Measurements from ENCODE around the gene SLC25A42. TPM values are rescaled to one million over a fixed set of nuclear protein-coding genes. Genes with fewer than 3 reads are reported as not detected.
"Not testable (repeated sequence)": the region's sequence is repeated elsewhere in the genome, so short reads cannot be mapped to it uniquely, and the experiment has no call there.

The SLC25A42 gene
- total RNA-seq, 3 donors from 2014 or later, result 9.4 to 11.7 (median 9.8) TPM

DNA sequence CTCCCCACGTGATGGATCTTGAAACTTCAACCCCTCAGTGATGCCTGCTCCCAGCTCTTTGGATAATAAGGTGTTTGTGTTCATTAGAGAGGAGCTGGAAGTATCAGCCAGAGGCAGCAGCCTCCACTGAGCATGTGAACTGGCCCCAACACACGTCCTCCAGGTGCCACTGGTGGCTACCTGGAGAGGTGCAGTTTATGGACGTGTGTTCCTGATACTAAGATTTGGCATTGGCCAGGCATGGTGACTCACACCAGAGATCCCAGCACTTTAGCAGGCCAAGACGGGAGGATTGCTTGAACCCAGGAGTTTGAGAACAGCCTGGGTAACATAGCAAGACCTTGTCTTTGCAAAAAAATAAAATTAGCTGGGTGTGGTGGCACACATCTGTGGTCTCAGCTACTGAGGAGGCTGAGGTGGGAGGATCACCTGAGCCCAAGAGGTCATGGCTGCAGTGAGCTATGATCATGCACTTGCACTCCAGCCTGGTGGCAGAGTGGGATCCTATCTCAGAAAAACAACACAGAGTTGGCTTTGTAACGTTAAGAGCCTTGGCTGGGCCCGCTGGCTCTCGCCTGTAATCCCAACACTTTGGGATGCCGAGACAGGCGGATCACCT lies 34.4 kb downstream of the SLC25A42 start:
- Histone ChIP-seq H3K36me3 (ENCODE audit: low read depth) (no peaks in the 10 kb centered on the region), H3K4me3 (no peak overlapping the region), H3K9me3 (no peaks in the 10 kb centered on the region), H3K4me1 (ENCODE audit: low read depth) (peaks cover 4% of the 10 kb centered on the region)
- intact Hi-C loops (cut with DNase I, micrococcal nuclease), result no loop called here
- TF ChIP-seq, protein P1, sequence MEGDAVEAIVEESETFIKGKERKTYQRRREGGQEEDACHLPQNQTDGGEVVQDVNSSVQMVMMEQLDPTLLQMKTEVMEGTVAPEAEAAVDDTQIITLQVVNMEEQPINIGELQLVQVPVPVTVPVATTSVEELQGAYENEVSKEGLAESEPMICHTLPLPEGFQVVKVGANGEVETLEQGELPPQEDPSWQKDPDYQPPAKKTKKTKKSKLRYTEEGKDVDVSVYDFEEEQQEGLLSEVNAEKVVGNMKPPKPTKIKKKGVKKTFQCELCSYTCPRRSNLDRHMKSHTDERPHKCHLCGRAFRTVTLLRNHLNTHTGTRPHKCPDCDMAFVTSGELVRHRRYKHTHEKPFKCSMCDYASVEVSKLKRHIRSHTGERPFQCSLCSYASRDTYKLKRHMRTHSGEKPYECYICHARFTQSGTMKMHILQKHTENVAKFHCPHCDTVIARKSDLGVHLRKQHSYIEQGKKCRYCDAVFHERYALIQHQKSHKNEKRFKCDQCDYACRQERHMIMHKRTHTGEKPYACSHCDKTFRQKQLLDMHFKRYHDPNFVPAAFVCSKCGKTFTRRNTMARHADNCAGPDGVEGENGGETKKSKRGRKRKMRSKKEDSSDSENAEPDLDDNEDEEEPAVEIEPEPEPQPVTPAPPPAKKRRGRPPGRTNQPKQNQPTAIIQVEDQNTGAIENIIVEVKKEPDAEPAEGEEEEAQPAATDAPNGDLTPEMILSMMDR (IDR thresholded peaks at IDR 0.05), result no peak
- ATAC-seq, result peak; percentile 42
- no peak for DNase-seq

DNA sequence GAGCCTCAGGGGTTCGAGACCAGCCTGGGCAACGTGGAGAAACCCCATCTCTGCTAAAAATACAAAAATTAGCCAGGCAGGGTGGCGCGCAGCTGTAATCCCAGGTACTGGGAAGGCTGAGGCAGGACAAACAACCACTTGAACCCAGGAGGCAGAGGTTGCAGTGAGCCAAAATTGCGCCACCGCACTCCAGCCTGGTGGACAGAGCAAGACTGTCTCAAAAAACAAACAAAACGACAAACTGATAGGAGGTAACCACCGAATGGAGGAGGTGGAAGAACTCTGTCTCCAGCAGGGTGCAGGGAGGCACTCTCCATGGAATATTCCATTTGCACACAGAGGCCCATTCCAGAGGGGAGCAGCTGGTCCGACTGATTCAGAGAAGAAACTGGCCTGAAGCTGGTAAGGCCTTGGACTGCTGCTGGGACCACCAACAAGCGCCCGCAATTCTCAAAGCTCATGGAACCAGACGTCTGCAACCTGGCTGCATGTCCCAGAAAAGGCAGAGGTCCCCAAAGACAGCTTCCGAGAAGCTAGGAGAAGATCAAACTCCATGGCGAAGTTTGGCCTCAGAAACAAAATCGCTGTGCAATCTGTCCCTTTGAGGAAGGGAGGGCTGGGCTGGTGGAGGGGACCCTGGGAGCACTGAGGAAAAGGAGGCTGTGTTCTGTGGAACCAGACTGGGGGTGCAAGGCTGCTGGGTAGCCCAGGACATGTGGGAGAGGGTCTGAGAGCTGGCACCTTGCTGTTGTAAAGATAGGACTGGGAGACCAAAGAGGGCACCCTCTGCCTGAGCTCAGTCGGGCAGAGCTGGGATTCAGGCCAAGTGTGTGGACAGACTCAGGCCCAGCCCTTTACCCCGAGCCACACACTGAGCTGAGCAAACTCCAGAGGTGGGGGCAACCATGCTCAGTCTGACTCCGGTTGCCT lies 35.2 kb downstream of the SLC25A42 start:
- H3K9me3 ChIP-seq, result no peaks in the 10 kb centered on the region
- intact Hi-C loops (cut with DNase I, micrococcal nuclease), result no loop called here
- no peak overlapping the region for H3K4me3 ChIP-seq
- no peaks in the 10 kb centered on the region for H3K36me3 ChIP-seq (ENCODE audit: low read depth)
- H3K4me1 ChIP-seq (ENCODE audit: low read depth), result peaks cover 4% of the 10 kb centered on the region
- TF ChIP-seq, protein P1 (IDR thresholded peaks at IDR 0.05), result no peak
- ATAC-seq (no peak), DNase-seq (no peak)

DNA sequence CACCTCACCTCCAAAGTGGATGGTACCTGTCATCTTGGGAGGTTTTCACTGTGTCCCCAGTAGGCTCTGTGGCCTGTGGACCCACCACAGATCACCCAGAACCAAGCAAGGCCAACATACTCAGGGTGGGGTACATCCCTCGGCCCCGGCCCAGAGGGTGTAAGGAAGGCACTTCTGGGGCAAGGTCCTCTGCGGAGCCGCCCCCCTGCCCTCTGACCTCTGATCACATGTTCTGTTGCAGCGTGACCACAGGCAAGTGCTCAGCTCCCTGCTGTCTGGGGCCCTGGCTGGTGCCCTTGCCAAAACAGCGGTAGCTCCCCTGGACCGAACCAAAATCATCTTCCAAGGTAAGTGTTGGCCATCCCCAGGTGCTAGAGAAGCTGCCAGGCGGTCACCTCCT lies 37.7 kb downstream of the SLC25A42 start:
- DNase-seq (no peak), ATAC-seq (no peak)
- intact Hi-C loops (cut with DNase I, micrococcal nuclease), result no loop called here
- Histone ChIP-seq H3K9me3 (no peaks in the 10 kb centered on the region), H3K4me1 (ENCODE audit: low read depth) (peaks cover 14% of the 10 kb centered on the region), H3K36me3 (ENCODE audit: low read depth) (no peaks in the 10 kb centered on the region), H3K4me3 (no peak overlapping the region)
- TF ChIP-seq, protein P1 (IDR thresholded peaks at IDR 0.05), result no peak

DNA sequence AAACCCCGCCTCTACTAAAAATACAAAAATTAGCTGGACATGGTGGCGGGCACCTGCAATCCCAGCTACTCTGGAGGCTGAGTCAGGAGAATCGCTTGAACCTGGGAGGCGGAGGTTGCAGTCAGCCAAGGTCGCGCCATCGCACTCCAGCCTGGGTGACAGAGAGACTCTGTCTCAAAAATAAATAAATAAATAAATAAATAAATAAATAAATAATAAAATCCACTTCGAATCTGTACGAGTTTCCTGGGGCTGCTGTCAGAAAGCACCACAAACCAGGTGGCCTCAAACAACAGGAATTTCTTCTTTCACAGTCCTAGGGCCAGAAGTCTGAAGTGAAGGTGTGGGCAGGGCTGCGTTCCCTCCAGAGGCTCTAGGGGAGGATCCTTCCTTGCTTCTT lies 38.8 kb downstream of the SLC25A42 start:
- intact Hi-C loops (cut with DNase I, micrococcal nuclease); H3K36me3 ChIP-seq (ENCODE audit: low read depth); H3K4me1 ChIP-seq (ENCODE audit: low read depth); H3K9me3 ChIP-seq; DNase-seq; ATAC-seq; H3K4me3 ChIP-seq: not testable (repeated sequence)

DNA sequence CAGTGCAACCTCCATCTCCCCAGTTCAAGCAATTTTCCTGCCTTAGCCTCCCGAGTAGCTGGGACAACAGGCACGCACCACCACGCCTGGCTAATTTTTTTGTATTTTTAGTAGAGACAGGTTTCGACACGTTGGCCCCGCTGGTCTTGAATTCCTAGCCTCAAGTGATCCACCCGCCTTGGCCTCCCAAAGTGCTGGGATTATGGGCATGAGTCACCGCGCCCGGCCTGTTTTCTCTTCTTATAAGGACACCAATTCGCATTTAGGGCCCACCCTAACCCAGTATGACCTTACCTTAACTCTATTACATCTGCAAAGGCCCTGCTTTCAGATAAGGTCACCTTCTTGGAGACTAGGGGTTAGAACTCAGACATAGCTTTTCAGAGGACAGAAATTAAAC lies 39.4 kb downstream of the SLC25A42 start:
- no peaks in the 10 kb centered on the region for H3K36me3 ChIP-seq (ENCODE audit: low read depth)
- no peak for ATAC-seq
- no peak overlapping the region for H3K4me3 ChIP-seq
- intact Hi-C loops (cut with DNase I, micrococcal nuclease), result no loop called here
- no peak for DNase-seq
- TF ChIP-seq, protein P1 (IDR thresholded peaks at IDR 0.05), result no peak
- H3K9me3 ChIP-seq, result no peaks in the 10 kb centered on the region
- peaks cover 9% of the 10 kb centered on the region for H3K4me1 ChIP-seq (ENCODE audit: low read depth)
